Colonic mucosa (tissue), 4 donors: ENCODE data around the gene HIVEP1. TPM values are rescaled to one million over a fixed set of nuclear protein-coding genes. Genes with fewer than 3 reads are reported as not detected.

Experiments used
- DNase-seq: peaks from one replicate; pipeline ENCODE4 v3.0.0-alpha.2; 2020
- H3K27ac ChIP-seq: fragments of 200-600 bp; one replicate; pipeline ENCODE4 v1.8.0; 2021
- H3K27me3 ChIP-seq: fragments of 200-600 bp; one replicate; pipeline ENCODE4 v1.8.0; 2021
- H3K36me3 ChIP-seq: fragments of 200-600 bp; one replicate; pipeline ENCODE4 v1.8.0; 2021
- H3K4me1 ChIP-seq: fragments of 200-600 bp; one replicate; pipeline ENCODE4 v1.8.0; 2021; ENCODE audit warnings: mild to moderate bottlenecking
- H3K4me3 ChIP-seq: fragments of 200-600 bp; one replicate; pipeline ENCODE4 v1.8.0; 2021
- H3K9ac ChIP-seq, 2 donors: one replicate each; pipeline ENCODE4 v1.7.0; 2013; ENCODE audit warnings: control low read depth in 2 of 2, low read depth in 2 of 2, low read length in 2 of 2
- H3K9me3 ChIP-seq: fragments of 200-600 bp; one replicate; pipeline ENCODE4 v1.8.0; 2021
- intact Hi-C: fragments of 100-400 bp; cut with DNase I; formaldehyde crosslinking; loops from one replicate; pipeline ENCODE4 v1.14.1; 2022
- total RNA-seq, 2 donors: library from RNA; stranded (reverse); fragmentation: NEBNext Ultra II Directional in 1 of 2; extraction: Animal tissue kit (Norgen Biotek cat#: 25700) in 1 of 2; gene quantifications; one replicate each; pipeline ENCODE4 v1.2.1, GENCODE V29; 2021
- TF ChIP-seq, protein P1 (sequence below): fragments of 200-600 bp; IDR thresholded peaks from one replicate; pipeline ENCODE4 v1.8.0; 2022; ENCODE audit warnings: antibody characterized with exemption, mild to moderate bottlenecking
- donor health status: healthy.
- donor health status: DM: no; HTN: no; CAD: no.
- donor health status: DM: no; HTN: no; CAD: no.

Gene HIVEP1
- total RNA-seq, 2 donors from 2014 or later: 22.2 to 27.9 TPM

GRCh38 chr6:11974089-11974488, 38.0 kb upstream of the HIVEP1 start:
- TF ChIP-seq, protein P1, sequence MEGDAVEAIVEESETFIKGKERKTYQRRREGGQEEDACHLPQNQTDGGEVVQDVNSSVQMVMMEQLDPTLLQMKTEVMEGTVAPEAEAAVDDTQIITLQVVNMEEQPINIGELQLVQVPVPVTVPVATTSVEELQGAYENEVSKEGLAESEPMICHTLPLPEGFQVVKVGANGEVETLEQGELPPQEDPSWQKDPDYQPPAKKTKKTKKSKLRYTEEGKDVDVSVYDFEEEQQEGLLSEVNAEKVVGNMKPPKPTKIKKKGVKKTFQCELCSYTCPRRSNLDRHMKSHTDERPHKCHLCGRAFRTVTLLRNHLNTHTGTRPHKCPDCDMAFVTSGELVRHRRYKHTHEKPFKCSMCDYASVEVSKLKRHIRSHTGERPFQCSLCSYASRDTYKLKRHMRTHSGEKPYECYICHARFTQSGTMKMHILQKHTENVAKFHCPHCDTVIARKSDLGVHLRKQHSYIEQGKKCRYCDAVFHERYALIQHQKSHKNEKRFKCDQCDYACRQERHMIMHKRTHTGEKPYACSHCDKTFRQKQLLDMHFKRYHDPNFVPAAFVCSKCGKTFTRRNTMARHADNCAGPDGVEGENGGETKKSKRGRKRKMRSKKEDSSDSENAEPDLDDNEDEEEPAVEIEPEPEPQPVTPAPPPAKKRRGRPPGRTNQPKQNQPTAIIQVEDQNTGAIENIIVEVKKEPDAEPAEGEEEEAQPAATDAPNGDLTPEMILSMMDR: no peak
- no peaks in the 10 kb centered on the region for H3K9me3 ChIP-seq

DNA sequence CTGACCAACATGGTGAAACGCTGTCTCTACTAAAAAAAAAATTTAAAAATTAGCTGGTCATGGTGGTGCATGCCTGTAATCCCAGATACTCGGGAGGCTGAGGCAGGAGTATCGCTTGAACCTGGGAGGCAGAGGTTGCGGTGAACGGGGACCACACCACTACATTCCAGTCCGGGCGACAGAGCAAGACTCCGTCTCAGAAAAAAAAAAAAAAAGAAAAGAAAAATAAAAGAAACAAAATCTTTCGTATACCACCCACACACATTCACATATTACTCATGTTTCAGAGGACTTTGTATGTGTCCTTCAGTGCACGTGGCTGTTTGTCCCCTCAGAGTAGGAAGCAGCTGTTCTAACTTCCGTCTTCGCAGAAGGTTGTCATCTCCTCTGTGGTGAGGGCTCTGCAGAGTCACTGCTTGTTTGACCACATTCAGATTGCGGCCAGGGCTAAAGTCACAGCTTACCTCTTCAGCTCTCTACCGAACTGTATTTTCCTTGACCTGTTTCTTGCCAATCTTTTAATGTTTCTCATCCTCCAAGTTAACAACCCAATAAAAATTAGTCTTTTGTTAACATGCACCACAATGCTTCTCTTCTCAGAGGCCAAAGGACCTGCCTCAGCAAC, 36.6 kb upstream of the HIVEP1 start:
- H3K9me3 ChIP-seq: no peaks in the 10 kb centered on the region
- no peak overlapping the region for H3K27ac ChIP-seq
- H3K4me1 ChIP-seq: no peaks in the 10 kb centered on the region
- H3K9ac ChIP-seq: no peak overlapping the region
- no peak overlapping the region for H3K4me3 ChIP-seq
- intact Hi-C loops: no loop called here
- no peaks in the 10 kb centered on the region for H3K36me3 ChIP-seq
- TF ChIP-seq, protein P1: no peak
- no peak for DNase-seq
- H3K27me3 ChIP-seq: no peaks in the 10 kb centered on the region

More at GRCh38 chr6:11974089-11974488, 38.0 kb upstream of the HIVEP1 start:
- H3K4me3 ChIP-seq: no peak overlapping the region
- no peaks in the 10 kb centered on the region for H3K4me1 ChIP-seq
- intact Hi-C loops: no loop called here
- no peak for DNase-seq
- H3K27me3 ChIP-seq: no peaks in the 10 kb centered on the region
- no peaks in the 10 kb centered on the region for H3K36me3 ChIP-seq
- H3K27ac ChIP-seq: no peak overlapping the region
- H3K9ac ChIP-seq: no peak overlapping the region

DNA sequence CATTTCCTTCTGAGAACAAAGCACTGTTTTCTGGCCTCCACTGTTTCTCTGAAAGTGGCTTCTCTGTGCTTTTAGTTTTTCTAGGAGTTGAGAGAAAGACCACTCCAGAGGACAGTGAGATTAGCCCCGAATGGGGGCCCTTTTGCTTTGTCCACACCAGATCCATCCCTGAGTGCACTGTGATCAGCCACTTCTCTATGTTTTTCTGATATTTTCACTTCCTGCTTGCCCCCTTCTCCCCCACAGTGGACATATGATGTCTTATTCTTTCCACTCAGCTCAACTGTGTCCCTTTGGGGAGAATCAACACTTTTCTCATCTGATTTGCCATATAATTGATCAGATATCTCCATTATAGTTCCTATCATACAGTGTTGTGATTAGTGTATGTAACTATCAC, 35.6 kb upstream of the HIVEP1 start:
- Histone ChIP-seq H3K27me3 (no peaks in the 10 kb centered on the region), H3K4me3 (no peak overlapping the region), H3K27ac (no peak overlapping the region), H3K9me3 (no peaks in the 10 kb centered on the region), H3K4me1 (no peaks in the 10 kb centered on the region), H3K9ac (no peak overlapping the region), H3K36me3 (no peaks in the 10 kb centered on the region)
- TF ChIP-seq, protein P1: no peak
- no peak for DNase-seq
- intact Hi-C loops: no loop called here

DNA sequence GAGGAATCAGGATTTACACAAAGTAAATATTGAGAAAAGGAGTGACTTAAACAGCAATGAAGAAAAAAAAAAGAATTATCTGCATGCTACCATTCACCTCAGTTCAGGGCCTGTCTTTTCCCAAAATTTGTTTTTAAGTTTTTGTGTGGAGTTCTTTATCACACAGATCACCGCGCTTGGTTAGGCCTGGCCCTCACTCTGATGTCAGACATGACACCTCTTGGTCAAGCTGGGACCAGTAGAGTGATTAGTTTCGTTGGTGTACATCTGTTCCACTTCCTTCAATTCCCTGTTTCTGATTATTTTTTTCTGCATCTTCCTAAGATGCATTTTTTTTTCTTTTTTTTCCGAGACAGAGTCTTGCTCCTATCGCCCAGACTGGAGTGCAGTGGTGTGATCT, 34.9 kb upstream of the HIVEP1 start:
- TF ChIP-seq, protein P1: no peak
- Histone ChIP-seq H3K27ac (no peak overlapping the region), H3K27me3 (no peaks in the 10 kb centered on the region), H3K4me1 (no peaks in the 10 kb centered on the region), H3K36me3 (no peaks in the 10 kb centered on the region), H3K9me3 (no peaks in the 10 kb centered on the region), H3K4me3 (no peak overlapping the region), H3K9ac (no peak overlapping the region)
- DNase-seq: no peak
- intact Hi-C loops: no loop called here

- no peak for DNase-seq
- TF ChIP-seq, protein P1: no peak
- Histone ChIP-seq H3K9ac (no peak overlapping the region), H3K27me3 (no peaks in the 10 kb centered on the region), H3K27ac (no peak overlapping the region), H3K36me3 (no peaks in the 10 kb centered on the region), H3K4me1 (no peaks in the 10 kb centered on the region), H3K9me3 (no peaks in the 10 kb centered on the region), H3K4me3 (no peak overlapping the region)
- intact Hi-C loops: no loop called here
Observed at GRCh38 chr6:11977738-11978137, 34.4 kb upstream of the HIVEP1 start.
